NCI-H345 treated with DMSO at 0.1 percent for 48 hours (cell line): ENCODE measurements around the gene PPP4R1.
"Not testable (repeated sequence)": the region's sequence is repeated elsewhere in the genome, so short reads cannot be mapped to it uniquely, and the experiment has no call there.

Source experiments
- DNase-seq: peaks from one replicate; lab custom pipeline; 2025; ENCODE audit not compliant: unreplicated experiment; lab: John Stamatoyannopoulos, UW

Gene PPP4R1

DNA sequence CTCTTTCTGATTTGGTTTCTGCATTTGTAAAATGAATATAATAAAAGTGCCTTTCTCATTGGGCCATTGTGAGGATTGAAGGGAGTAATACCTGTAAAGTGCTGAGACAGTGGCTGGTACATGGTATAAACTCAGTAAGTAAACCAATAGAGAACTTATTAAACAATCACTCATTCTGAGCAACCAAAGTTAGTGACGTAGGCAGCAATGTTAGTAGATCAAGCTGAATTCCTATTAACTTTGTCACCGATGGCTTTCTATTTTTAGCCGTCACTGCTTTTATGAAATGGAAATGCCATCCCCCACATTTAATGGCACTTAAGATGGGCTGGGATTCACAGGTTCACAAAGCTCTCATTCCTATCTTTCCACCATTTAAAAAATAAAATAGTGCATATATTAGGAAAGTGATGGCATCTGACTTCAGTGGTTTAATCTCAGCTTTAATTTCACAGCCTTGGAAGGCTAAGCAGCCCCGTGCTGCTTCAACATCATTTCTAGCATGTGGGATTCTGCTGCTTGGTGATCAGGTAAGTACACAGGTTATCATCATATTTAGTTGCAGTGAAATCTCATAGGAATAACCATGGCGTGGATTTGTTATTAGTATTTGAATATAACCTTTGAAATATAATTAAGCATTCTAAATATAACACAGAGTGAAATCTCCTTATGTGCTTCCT is 17.6 kb upstream of the PPP4R1 start:
- DNase-seq = no peak

DNA sequence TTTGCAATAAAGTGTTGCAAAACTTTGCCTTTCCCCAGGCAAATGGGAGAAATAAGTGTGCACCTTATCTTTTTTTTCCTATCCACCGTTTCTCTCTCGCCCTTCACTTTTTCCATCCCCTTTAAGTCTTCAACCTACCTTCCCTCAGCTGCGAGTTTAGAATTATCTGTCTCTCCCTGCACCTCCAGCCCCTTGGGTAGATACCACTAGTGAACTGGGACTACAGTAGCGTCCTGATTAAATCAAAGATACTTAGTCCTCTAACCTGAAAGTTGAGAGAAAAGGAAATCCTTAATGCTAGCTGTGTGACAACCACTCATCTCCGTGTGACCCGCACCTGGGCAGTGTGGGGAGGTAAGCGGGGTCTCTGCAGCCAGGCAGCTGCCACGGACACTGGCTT is 16.1 kb upstream of the PPP4R1 start:
- no peak for DNase-seq

DNA sequence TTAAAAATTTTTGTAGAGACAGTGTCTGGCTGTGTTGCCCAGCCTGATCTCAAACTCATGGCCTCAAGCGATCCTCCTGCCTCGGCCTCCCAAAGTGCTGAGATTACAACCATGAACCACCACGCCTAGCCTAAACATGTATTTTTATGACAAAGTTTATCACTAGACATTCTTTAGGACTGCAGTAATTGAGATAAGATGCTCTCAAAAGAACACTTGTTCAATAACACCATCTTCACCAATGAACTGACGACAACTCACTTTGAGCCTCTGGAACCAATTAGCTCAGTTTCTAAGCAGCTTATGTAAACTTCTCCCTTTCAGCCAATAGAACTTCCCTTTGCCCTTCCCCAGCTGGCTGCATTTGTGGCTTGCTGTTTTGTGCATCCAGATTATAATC is 15.3 kb upstream of the PPP4R1 start:
- no peak for DNase-seq

DNA sequence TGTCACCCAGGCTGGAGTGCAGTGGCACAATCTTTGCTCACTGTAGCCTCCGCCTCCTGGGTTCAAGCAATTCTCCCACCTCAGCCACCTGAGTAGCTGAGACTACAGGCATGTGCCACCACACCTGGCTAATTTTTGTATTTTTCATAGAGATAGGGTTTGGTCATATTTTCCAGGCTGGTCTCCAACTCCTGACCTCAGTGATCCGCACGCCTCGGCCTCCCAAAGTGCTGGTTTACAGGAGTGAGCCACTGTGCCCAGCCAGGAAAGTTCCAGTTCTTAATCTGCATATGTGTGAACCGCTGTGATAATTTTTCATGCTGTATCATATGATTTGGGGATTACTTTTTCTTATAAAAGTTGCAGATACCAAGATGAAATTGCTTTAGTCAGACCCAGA is 14.6 kb upstream of the PPP4R1 start:
- DNase-seq = no peak

DNA sequence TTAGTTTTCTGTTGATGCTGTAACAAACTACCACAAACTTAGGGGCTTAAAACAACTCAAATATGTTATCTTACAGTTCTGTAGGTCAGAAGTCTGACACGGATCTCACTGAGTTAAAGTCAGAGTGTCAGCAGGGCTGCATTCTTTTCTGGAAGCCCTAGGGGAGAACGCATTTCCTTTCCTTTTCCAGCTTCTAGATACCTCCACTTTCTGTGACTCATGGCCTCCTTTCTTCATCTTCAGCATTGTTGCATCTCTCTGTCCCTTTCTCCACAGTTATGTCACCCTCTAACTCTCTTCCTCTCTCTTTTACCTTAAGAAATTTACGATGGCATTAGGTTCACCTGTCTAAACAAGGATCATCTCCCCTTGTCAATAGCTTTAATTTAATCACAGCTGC is 13.3 kb upstream of the PPP4R1 start:
- DNase-seq = no peak

DNA sequence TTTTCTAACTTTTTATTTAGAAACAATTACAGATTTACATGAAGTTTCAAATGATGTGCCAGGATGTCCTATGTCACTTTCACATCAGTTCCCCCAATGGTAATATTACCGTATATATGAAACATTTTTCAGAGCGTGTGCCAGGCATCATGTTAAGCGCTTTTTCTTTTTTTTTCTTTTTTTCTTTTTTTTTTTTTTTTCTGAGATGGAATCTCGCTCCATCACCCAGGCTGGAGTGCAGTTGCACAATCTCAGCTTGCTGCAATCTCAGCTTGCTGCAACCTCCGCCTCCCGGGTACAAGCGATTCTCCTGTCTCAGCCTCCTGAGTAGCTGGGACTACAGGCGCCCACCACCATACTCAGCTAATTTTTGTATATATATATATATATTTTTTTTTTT is 5.6 kb upstream of the PPP4R1 start:
- DNase-seq = no peak

DNA sequence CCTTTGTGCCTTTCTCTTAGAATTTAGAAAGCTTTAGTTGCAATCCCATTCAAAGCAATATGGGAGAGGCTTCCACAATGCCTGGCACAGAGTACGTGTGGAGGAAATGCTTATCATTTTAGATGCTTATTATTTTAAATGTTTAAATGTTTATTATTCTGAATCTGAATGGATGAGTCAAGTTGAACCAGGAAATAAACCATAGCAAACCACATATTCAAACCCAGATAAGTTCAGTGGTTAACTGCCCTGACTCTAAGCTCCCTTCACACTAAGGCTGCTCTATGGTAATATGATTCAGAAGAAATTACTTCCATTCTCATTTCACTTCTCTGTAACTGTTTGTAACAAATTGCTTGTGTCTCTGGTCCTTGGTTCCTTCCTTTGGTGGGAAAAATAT is 5.2 kb upstream of the PPP4R1 start:
- no peak for DNase-seq

DNA sequence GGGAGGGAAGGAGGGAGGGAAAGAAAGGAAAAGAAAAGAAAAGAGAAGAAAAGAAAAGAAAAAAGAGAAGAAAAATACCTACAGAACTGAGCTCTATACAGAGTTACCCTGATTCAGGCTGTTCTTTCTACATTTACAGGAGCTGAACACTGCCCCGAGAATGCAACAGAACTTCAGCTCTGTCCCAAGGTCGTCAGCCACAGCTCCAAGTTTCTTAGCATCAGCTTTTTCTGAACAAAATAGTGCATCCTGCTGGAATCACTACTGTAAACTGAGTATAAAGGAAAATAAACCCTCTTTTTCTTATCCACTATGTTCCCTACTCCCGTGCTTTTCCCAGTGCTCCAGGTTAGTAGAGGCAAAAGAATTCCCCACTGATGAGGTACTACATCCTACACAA is 4.7 kb upstream of the PPP4R1 start:
- no peak for DNase-seq

DNA sequence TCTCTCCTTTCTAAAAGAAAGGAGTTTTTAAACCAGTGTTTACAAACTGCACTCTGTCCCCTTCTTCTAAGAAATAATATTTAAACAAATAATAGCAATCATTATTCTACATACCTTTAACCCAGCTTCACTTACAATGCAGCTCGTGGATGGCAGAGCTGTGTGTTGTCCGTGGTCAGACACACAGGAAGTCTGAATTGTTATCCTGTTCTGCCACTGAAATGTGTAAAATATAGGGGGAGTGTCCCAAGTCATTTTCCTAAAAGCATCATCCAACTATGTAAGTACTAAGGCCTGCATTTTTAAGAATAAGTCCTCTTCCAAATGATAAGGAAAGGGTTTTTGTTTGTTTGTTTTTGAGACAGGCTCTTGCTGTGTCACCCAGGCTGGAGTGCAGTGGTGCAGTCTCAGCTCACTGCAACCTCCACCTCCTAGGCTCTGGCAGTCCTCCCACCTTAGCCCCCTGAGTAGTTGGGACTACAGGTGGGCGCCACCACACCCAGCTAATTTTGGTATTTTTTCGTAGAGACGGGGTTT is 2.7 kb upstream of the PPP4R1 start:
- no peak for DNase-seq

DNA sequence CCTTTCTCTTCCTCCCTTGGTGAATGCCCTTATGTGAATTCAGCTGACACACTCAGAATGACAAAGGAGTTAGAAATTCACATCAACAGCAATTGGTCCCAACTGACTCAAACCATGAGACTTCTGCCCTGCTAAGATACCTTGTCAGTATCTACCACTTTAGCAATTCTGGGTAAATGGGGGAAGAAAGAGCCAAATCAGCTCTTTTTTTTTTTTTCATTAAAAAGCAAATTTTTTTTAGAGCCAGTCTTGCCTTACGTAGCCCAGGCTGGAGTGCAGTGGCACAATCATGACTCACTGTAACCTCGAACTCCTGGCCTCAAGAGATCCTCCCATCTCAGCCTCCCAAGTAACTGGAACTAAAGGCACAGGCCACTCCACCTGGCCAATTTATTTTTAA is 1.7 kb upstream of the PPP4R1 start:
- no peak for DNase-seq

DNA sequence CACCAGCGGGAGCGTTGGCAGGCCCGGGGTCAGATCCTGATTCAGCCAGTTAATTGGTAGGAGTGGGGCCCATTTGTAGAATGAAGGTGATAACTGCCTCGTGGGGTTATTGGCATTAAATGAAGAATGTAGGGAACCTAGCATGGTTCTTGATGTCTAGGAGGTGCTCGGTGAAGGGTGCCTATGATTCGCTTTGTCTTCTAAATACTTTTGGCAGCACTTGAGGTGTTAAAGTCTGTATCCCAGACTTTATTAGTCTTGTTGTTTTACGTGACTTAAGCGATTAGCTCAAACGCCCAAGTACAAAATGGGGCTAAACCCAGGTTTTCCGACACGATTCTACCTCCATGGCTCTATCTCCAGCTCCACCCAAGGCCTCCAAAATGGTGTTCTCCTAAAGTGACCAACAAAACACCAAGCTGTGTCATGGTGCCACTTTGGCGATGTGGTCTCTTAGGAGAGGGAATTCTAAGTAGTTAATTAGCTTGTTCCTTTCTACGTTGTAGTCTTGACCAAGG is 980 bp upstream of the PPP4R1 start:
- DNase-seq = no peak

DNA sequence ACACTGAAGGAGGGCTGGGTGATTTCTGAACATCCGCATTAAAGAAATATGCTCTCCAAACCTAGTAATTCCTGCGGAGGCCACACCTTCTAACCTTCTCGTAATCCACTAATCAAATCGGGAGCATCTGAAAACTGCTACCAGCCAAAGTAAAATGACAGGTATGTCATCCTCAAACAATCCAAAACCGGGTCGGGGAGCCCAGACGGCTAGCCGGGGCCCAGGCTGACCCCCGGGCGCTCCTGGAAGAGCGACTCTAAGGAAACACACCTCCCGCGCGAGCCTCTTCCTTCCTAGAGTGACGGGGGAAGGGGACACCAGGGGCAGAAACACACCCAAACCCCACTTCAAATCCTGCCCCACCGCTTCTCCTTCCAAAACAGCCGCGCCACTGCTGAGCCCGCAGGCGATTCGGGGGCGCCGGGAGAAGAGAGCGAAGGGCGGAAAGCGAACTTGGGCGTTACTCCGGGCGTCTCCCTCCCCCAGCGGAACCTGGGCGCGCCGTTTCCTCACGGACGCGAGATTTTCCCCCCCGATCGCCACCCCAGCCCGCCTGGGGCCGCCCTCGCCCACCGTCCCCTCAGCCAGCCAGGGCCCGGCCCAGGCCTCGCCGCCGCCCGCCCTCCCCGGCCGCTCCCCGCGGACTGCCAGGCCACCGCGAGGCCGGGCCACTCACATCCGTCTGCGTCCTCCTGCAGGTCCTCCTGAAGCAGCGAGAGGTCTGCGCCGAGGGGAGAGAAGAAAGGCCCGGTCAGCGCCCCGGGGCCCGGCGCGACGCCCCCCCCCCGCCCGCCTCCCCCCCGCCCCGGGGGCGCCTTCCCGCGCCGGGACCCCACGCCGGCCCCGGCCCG is 584 bp downstream of the PPP4R1 start:
- DNase-seq = peak; percentile 37

DNA sequence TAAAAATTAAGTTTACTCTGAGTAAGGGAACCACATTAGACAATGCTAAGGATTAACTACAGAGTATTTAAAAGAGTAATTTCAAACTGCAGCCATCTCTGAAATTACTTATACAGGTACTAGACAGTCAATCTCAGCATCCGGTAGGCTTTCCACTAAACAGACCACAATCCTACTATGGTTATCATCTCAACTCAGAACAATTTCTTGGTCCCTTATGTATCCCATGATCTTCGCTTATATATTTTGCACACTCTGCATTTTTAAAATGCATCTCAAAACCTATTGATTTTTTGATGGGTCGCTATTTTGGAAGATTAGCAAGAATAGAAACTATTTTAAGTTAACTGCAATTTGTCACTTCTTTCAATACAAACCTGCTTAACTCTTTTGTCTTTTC is 1.4 kb downstream of the PPP4R1 start:
- DNase-seq = no peak

DNA sequence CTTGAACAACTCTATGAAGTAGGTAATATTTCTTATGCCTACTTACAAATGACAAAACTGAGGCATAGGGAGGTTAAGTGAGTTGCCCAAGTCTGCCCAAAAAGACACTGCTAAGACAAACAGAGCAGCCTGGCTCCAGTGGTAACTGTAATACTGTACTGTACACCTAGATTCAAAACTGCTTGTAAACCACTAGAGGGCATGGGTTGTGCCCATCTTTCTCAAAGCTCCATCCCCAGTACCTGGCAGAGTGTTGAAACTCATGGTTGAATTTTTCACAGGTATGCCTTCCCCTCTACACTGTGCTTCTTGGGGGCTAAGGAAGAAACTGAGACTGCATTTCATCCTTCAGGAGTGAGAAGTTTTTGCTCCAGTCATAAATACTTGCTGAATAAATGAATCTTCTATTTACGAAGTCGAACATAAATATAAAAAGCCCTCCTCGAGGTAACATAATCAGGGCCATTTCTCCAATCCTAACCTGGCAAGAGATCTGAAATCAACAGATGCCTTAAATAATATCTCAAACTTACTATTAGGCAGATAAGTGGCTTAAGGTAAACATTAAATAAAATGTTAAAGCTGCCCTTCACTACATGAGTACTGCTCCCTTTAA is 2.0 kb downstream of the PPP4R1 start:
- DNase-seq = peak; percentile 71

DNA sequence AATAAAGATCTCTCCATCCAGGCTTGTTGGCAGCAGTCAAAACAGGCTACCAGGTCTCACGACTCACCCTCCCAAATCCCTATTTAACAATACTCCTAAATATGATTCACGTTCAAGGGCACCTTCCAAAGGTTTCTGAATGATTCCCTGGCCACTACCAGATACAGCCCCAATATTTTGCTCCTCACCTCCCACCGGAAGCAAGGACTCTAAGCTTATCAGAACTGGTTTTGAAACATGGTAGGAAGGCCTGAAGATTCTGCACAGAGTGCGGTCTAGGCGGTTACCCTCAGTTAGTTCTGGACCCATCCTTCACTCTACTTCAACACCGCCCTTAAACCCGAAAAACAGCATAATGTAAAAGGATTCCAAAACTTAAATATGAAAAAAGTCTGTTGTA is 5.2 kb downstream of the PPP4R1 start:
- DNase-seq = no peak

DNA sequence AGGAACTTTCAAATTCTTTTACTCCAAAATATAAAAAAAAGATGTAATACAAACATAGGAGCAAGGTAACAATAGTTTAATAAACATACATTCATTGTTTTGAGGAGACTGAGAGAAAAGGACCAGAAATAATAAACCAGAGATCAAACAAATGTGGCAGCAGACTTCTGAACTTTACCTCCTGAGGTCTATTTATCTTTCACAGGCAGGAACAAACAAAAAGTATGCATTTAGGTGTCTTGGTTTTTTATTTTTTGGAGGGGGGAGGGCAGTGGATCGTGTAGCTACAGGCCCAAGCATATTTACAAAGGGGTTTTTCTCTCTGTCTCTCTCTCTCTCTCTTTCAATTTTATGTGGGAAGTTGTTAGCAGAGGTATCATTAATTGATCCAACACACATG is 5.6 kb downstream of the PPP4R1 start:
- peak; percentile 17 for DNase-seq

DNA sequence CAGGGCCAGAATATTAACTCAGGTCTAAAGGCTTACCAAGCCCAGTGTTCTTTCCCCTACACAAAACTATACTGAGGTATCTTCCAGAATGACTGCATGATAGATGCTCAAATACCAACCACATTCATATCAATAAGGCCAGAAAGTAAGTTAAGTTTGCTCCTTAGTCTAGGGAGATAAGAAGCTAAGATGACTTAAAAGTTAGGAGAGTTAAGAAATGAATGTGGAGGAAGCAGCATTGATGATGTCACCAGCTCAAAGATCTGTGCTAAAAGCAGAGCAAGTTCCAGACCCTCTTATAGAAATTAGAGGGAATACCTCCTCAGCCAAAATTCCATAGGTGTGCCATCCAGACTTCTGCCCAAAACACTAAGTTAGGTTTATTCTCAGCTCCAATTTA is 6.1 kb downstream of the PPP4R1 start:
- DNase-seq = no peak

DNA sequence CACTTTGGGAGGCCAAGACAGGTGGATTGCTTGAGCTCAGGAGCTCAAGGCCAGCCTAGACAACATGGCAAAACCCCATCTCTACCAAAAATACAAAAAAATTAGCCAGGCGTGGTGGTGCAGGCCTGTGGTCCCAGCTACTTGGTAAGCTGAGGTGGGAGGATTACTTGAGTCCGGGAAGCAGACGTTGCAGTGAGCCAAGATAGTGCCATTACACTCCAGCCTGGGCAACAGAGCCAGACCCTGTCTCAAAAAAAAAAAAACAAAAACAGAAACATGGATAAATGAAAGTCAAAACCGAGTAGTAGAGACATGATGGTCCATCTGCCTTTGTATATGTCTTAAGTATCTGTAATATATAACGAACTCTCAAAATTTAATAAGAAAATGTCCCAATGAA is 7.2 kb downstream of the PPP4R1 start:
- not testable (repeated sequence) for DNase-seq

DNA sequence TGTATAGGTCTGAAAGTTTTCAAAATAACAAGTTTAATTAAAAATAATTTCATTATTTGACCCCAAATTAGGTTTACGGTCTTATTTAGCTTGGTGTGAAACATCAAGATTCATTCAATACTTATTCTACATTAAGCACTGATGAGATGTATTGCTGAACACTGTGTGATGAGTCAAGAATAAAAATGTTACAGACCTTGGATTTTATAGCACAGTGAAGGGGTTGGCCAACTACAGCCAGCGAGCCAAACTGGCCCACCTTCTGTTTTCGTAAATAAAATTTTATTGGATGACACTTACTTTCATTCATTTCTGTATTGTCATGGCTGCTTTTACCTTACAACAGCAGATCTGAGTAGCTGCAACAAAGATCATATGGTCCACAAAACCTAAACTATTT is 8.3 kb downstream of the PPP4R1 start:
- DNase-seq = no peak

DNA sequence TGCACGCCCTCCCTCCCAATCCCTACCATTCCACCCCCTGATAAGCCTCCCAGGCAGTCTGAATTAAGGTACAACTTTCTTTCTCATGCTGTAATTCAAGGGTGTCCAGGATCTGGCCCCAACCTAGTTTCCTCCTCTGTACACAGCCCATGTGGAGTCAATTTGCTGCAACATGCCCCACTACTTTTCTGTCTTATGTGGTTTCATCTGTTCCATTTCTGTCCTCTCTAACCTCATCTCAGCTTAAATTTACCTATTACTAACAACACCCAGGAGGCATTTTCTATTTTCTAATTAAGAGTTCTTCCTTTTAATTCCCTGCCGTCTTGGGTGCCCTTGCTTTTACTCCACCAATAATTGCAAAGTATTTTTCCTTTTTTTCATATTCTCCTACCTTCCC is 10.0 kb downstream of the PPP4R1 start:
- DNase-seq = no peak

DNA sequence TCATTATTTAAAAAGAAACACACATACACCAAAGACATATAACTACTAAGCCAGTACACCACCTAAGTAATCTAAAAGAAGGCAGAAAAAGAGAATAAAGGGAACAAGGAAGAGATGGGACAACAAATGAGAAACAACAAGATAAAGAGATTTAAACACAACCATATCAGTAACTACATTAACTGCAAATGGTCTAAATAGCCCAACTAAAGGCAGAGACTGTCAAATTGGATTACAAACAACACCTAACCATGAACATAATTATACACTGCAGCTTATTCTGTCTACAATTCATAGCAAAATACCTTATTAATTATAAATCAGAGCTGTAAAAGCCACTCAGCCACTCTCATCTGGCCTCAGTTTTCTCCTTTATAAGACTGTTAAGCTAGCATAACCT is 15.0 kb downstream of the PPP4R1 start:
- no peak for DNase-seq

DNA sequence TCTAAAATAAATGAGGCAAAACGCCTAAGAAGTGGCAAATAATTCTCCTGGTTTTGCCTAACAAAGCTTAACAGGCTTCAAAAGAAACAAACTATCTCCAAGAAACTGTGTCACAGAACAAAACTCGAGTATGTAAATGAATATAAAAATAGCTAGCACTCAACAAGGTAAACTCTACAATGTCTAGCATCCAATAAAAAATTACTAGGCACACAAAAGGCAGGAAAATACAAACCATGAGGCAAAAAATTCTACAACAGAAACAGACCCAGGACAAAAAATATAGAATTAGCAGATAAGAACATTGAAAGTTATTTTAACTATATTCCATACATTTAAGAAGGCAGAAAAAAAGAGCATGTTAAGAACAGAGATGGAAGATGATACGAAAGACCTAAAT is 16.8 kb downstream of the PPP4R1 start:
- DNase-seq = no peak
